ENCODE data around the gene BRAF.
"Not testable (repeated sequence)": the region's sequence is repeated elsewhere in the genome, so short reads cannot be mapped to it uniquely, and the experiment has no call there.

The BRAF gene

GRCh38 chr7:140719721-140720120, 205.0 kb downstream of the BRAF start:
- no peak for TF ChIP-seq CTCF (IDR thresholded peaks at IDR 0.05; ENCODE audit: low read depth, low read length)
- H3K4me3 ChIP-seq (replicated peaks in 1 of 2; ENCODE audit: low read depth in 2 of 2, low read length in 2 of 2) = no peak overlapping the region
- peak; percentile 38 to 52 for DNase-seq (ENCODE audit: low read depth in 2 of 2)

GRCh38 chr7:140714331-140715040, 210.2 kb downstream of the BRAF start:
- DNase-seq (ENCODE audit: low read depth in 2 of 2) = no peak
- no peak overlapping the region for H3K4me3 ChIP-seq (replicated peaks in 1 of 2; ENCODE audit: low read depth in 2 of 2, low read length in 2 of 2)
- TF ChIP-seq CTCF (IDR thresholded peaks at IDR 0.05; ENCODE audit: low read depth, low read length) = no peak

GRCh38 chr7:140712392-140712791, 212.3 kb downstream of the BRAF start:
- not testable (repeated sequence) for DNase-seq (ENCODE audit: low read depth in 2 of 2); H3K4me3 ChIP-seq (replicated peaks in 1 of 2; ENCODE audit: low read depth in 2 of 2, low read length in 2 of 2)

- not testable (repeated sequence) for H3K4me3 ChIP-seq (replicated peaks in 1 of 2; ENCODE audit: low read depth in 2 of 2, low read length in 2 of 2)
Measured at GRCh38 chr7:140708764-140709163, 216.0 kb downstream of the BRAF start.

GRCh38 chr7:140707132-140707531, 217.6 kb downstream of the BRAF start:
- H3K4me3 ChIP-seq (replicated peaks in 1 of 2; ENCODE audit: low read depth in 2 of 2, low read length in 2 of 2) = no peak overlapping the region
- no peak for TF ChIP-seq CTCF (IDR thresholded peaks at IDR 0.05; ENCODE audit: low read depth, low read length)
- no peak for DNase-seq (ENCODE audit: low read depth in 2 of 2)

More at GRCh38 chr7:140708764-140709163, 216.0 kb downstream of the BRAF start:
- not testable (repeated sequence) for DNase-seq (ENCODE audit: low read depth in 2 of 2)

- no peak for TF ChIP-seq CTCF (IDR thresholded peaks at IDR 0.05; ENCODE audit: low read depth, low read length)
- DNase-seq (ENCODE audit: low read depth in 2 of 2) = no peak
Measured at GRCh38 chr7:140704205-140704604, 220.5 kb downstream of the BRAF start.

GRCh38 chr7:140702774-140703173, 222.0 kb downstream of the BRAF start:
- DNase-seq (ENCODE audit: low read depth in 2 of 2) = no peak
- H3K4me3 ChIP-seq (replicated peaks in 1 of 2; ENCODE audit: low read depth in 2 of 2, low read length in 2 of 2) = no peak overlapping the region
- TF ChIP-seq CTCF (IDR thresholded peaks at IDR 0.05; ENCODE audit: low read depth, low read length) = no peak

More at GRCh38 chr7:140704205-140704604, 220.5 kb downstream of the BRAF start:
- no peak overlapping the region for H3K4me3 ChIP-seq (replicated peaks in 1 of 2; ENCODE audit: low read depth in 2 of 2, low read length in 2 of 2)

GRCh38 chr7:140698477-140698876, 226.3 kb downstream of the BRAF start:
- DNase-seq (ENCODE audit: low read depth in 2 of 2) = no peak
- TF ChIP-seq CTCF (IDR thresholded peaks at IDR 0.05; ENCODE audit: low read depth, low read length) = no peak
- H3K4me3 ChIP-seq (replicated peaks in 1 of 2; ENCODE audit: low read depth in 2 of 2, low read length in 2 of 2) = no peak overlapping the region
